RWPE1 (cell line): Measurements from ENCODE around the gene CREB3.

Experiments
- CTCF ChIA-PET: fragments of 350-600 bp; sonication (Branson Sonifier 250); formaldehyde crosslinking; extraction: SDS; loops from one replicate; lab custom pipeline; 2021; lab: Yijun Ruan, JAX
- POLR2A ChIA-PET: fragments of 400-600 bp; formaldehyde crosslinking; extraction: SDS; loops from one replicate; lab custom pipeline; 2020; ENCODE audit warnings: antibody characterized with exemption; ENCODE audit not compliant: low non-redundant PET; lab: Yijun Ruan, JAX
- DNase-seq: peaks from one replicate; pipeline ENCODE4 v3.0.0; 2012; ENCODE audit warnings: low spot score
- H3K27ac ChIP-seq: fragments of 450-650 bp; 2 replicates; pipeline ENCODE4 v1.5.1; 2017
- CTCF ChIP-seq: fragments of 450-650 bp; conservative IDR thresholded peaks from 2 replicates; pipeline ENCODE4 v1.5.1; 2017; ENCODE audit warnings: low read depth, mild to moderate bottlenecking

The CREB3 gene

GRCh38 chr9:35687306-35687705 is 45.2 kb upstream of the CREB3 start:
- no peak for DNase-seq
- no peak for TF ChIP-seq CTCF
- peak overlapping the region; percentile 93 for H3K27ac ChIP-seq
- ChIA-PET POLR2A (no interaction called here), CTCF (interaction anchor here (1.7 kb wide), 1 partner anchor 10 kb away, joined by 6 read pairs; no protein-coding TSS in a partner anchor)

GRCh38 chr9:35687972-35688557 is 44.4 kb upstream of the CREB3 start:
- POLR2A ChIA-PET: interaction anchor here (1.3 to 2.1 kb wide), 2 partner anchors 9 to 23 kb away, joined by 3 to 6 read pairs; partner anchors contain the start of gene ARHGEF39
- H3K27ac ChIP-seq: peak overlapping the region; percentile 93
- no peak for TF ChIP-seq CTCF
- CTCF ChIA-PET: interaction anchor here (0.8 to 1.8 kb wide), 3 partner anchors 9 to 42 kb away, joined by 3 to 6 read pairs (median 4); no protein-coding TSS in a partner anchor
- DNase-seq: no peak

- ChIA-PET CTCF (interaction anchor here (0.6 to 1.8 kb wide), 4 partner anchors 8 to 102 kb away, joined by 3 to 6 read pairs (median 4); no protein-coding TSS in a partner anchor), POLR2A (interaction anchor here (0.6 to 2.1 kb wide), 3 partner anchors 9 to 28 kb away, joined by 3 to 6 read pairs (median 3); partner anchors contain the start of gene ARHGEF39)
- peak; percentile 91 for DNase-seq
- TF ChIP-seq CTCF: no peak
- peak overlapping the region; percentile 93 for H3K27ac ChIP-seq
Measured at GRCh38 chr9:35688558-35689541, 43.6 kb upstream of the CREB3 start.

- peak within 1 kb of the TSS; percentile 93 for H3K27ac ChIP-seq
- POLR2A ChIA-PET: interaction anchor here (1.0 to 2.1 kb wide), 3 partner anchors 10 to 29 kb away, joined by 3 to 6 read pairs (median 3); partner anchors contain the start of gene ARHGEF39
- peak; percentile 65 for DNase-seq
- TF ChIP-seq CTCF: no peak
- CTCF ChIA-PET: interaction anchor here (0.6 to 2.0 kb wide), 4 partner anchors 31 to 101 kb away, joined by 3 to 8 read pairs (median 4); partner anchors contain the start of genes CCDC107 and RMRP
Measured at GRCh38 chr9:35689542-35690293, 42.7 kb upstream of the CREB3 start, which contains the start of gene TPM2. Gene TPM2, minus strand, starts transcription at chr9:35689925. Its CDS starts 108 bp downstream, at chr9:35689817.

- H3K27ac ChIP-seq: peak overlapping the region; percentile 93
- no peak for TF ChIP-seq CTCF
- no peak for DNase-seq
- CTCF ChIA-PET: interaction anchor here (0.6 to 2.0 kb wide), 3 partner anchors 31 to 44 kb away, joined by 3 to 8 read pairs (median 4); partner anchors contain the start of genes CCDC107 and RMRP
- POLR2A ChIA-PET: interaction anchor here (0.5 to 1.0 kb wide), 2 partner anchors 29 to 844 kb away, joined by 3 to 4 read pairs; no protein-coding TSS in a partner anchor
Measured at GRCh38 chr9:35690294-35690613, 42.2 kb upstream of the CREB3 start.
